ENCODE measurements around the gene NRP1.

Gene NRP1

GRCh38 chr10:33365301-33365700, 30.8 kb upstream of the NRP1 start:
- Histone ChIP-seq H3K4me1 (no peaks in the 10 kb centered on the region), H3K27ac (no peak overlapping the region), H3K4me3 (ENCODE audit: low read depth, low read length) (no peak overlapping the region), H3K27me3 (ENCODE audit: control insufficient read depth, insufficient read depth, low read length) (no peaks in the 10 kb centered on the region), H3K9me3 (ENCODE audit: control insufficient read depth, low read length) (no peaks in the 10 kb centered on the region), H3K9ac (no peak overlapping the region), H3K36me3 (ENCODE audit: control insufficient read depth, insufficient read depth, low read length) (no peaks in the 10 kb centered on the region), H3K4me2 (ENCODE audit: low read length) (no peak overlapping the region), H2AFZ (no peak overlapping the region), H3K79me2 (no peaks in the 10 kb centered on the region)
- TF ChIP-seq CTCF (IDR thresholded peaks at IDR 0.05), result no peak

- TF ChIP-seq CTCF (IDR thresholded peaks at IDR 0.05), result no peak
- H2AFZ ChIP-seq, result no peak overlapping the region
- no peaks in the 10 kb centered on the region for H3K9me3 ChIP-seq (ENCODE audit: control insufficient read depth, low read length)
- H3K79me2 ChIP-seq, result no peaks in the 10 kb centered on the region
- H3K27me3 ChIP-seq (ENCODE audit: control insufficient read depth, insufficient read depth, low read length), result no peaks in the 10 kb centered on the region
- no peak overlapping the region for H3K4me2 ChIP-seq (ENCODE audit: low read length)
- no peak overlapping the region for H3K9ac ChIP-seq
- no peaks in the 10 kb centered on the region for H3K4me1 ChIP-seq
- no peaks in the 10 kb centered on the region for H3K36me3 ChIP-seq (ENCODE audit: control insufficient read depth, insufficient read depth, low read length)
- no peak overlapping the region for H3K4me3 ChIP-seq (ENCODE audit: low read depth, low read length)
- no peak overlapping the region for H3K27ac ChIP-seq
Measured at GRCh38 chr10:33363106-33363505, 28.6 kb upstream of the NRP1 start.

GRCh38 chr10:33358016-33358415, 23.5 kb upstream of the NRP1 start:
- Histone ChIP-seq H3K9ac (no peak overlapping the region), H3K27ac (no peak overlapping the region), H3K79me2 (no peaks in the 10 kb centered on the region), H3K4me2 (ENCODE audit: low read length) (no peak overlapping the region), H3K36me3 (ENCODE audit: control insufficient read depth, insufficient read depth, low read length) (no peaks in the 10 kb centered on the region), H3K27me3 (ENCODE audit: control insufficient read depth, insufficient read depth, low read length) (no peaks in the 10 kb centered on the region), H3K4me1 (no peaks in the 10 kb centered on the region), H3K9me3 (ENCODE audit: control insufficient read depth, low read length) (no peaks in the 10 kb centered on the region), H2AFZ (no peak overlapping the region), H3K4me3 (ENCODE audit: low read depth, low read length) (no peak overlapping the region)
- TF ChIP-seq CTCF (IDR thresholded peaks at IDR 0.05), result no peak

GRCh38 chr10:33355274-33355673, 20.8 kb upstream of the NRP1 start:
- Histone ChIP-seq H3K9me3 (ENCODE audit: control insufficient read depth, low read length) (no peaks in the 10 kb centered on the region), H2AFZ (no peak overlapping the region), H3K4me2 (ENCODE audit: low read length) (no peak overlapping the region), H3K36me3 (ENCODE audit: control insufficient read depth, insufficient read depth, low read length) (no peaks in the 10 kb centered on the region), H3K27me3 (ENCODE audit: control insufficient read depth, insufficient read depth, low read length) (no peaks in the 10 kb centered on the region), H3K4me1 (no peaks in the 10 kb centered on the region), H3K9ac (no peak overlapping the region), H3K79me2 (no peaks in the 10 kb centered on the region), H3K4me3 (ENCODE audit: low read depth, low read length) (no peak overlapping the region), H3K27ac (no peak overlapping the region)
- TF ChIP-seq CTCF (IDR thresholded peaks at IDR 0.05), result no peak

GRCh38 chr10:33353853-33354252, 19.4 kb upstream of the NRP1 start:
- Histone ChIP-seq H3K79me2 (no peaks in the 10 kb centered on the region), H3K4me1 (no peaks in the 10 kb centered on the region), H3K36me3 (ENCODE audit: control insufficient read depth, insufficient read depth, low read length) (no peaks in the 10 kb centered on the region), H3K4me2 (ENCODE audit: low read length) (no peak overlapping the region), H3K27me3 (ENCODE audit: control insufficient read depth, insufficient read depth, low read length) (no peaks in the 10 kb centered on the region), H3K9ac (no peak overlapping the region), H3K27ac (no peak overlapping the region), H3K9me3 (ENCODE audit: control insufficient read depth, low read length) (no peaks in the 10 kb centered on the region), H2AFZ (no peak overlapping the region), H3K4me3 (ENCODE audit: low read depth, low read length) (no peak overlapping the region)
- no peak for TF ChIP-seq CTCF (IDR thresholded peaks at IDR 0.05)

Data from parathyroid adenoma (tissue), 2 donors.